Dermis blood vessel endothelial cell (primary cell): ENCODE results near the gene NELFCD. TPM values are rescaled to one million over a fixed set of nuclear protein-coding genes. Genes with fewer than 3 reads are reported as not detected.
"Not testable (repeated sequence)": the region's sequence is repeated elsewhere in the genome, so short reads cannot be mapped to it uniquely, and the experiment has no call there.

Source experiments
- DNase-seq: peaks from one replicate; pipeline ENCODE4 v3.0.0; 2010
- total RNA-seq: library from RNA; depleted of rRNA; stranded (reverse); fragments of >200 nt; gene quantifications from 2 replicates; pipeline ENCODE4 v1.2.3, GENCODE V29; 2014

The NELFCD gene
- total RNA-seq, 1 donor from 2014 or later = 53.4 TPM

GRCh38 chr20:58973866-58974265 is 7.2 kb upstream of the NELFCD start:
- DNase-seq = no peak

GRCh38 chr20:58975353-58975752 is 5.7 kb upstream of the NELFCD start:
- DNase-seq = no peak

GRCh38 chr20:58976061-58976730 is 4.9 kb upstream of the NELFCD start:
- DNase-seq = no peak

- DNase-seq = no peak
Measured at GRCh38 chr20:58978351-58979190, 2.5 kb upstream of the NELFCD start.

GRCh38 chr20:58981628-58982364 is 740 bp downstream of the NELFCD start:
- DNase-seq = peak; percentile 34

- no peak for DNase-seq
Measured at GRCh38 chr20:58982406-58983114, 1.5 kb downstream of the NELFCD start.

GRCh38 chr20:58983115-58983468 is 2.0 kb downstream of the NELFCD start:
- not testable (repeated sequence) for DNase-seq

- DNase-seq = no peak
Measured at GRCh38 chr20:58984691-58985090, 3.6 kb downstream of the NELFCD start.

GRCh38 chr20:58985656-58986055 is 4.6 kb downstream of the NELFCD start:
- DNase-seq = no peak

- no peak for DNase-seq
Measured at GRCh38 chr20:58986286-58986967, 5.4 kb downstream of the NELFCD start.

- no peak for DNase-seq
Measured at GRCh38 chr20:58986968-58987517, 6.0 kb downstream of the NELFCD start.

GRCh38 chr20:58987790-58988564 is 6.9 kb downstream of the NELFCD start:
- no peak for DNase-seq

- no peak for DNase-seq
Measured at GRCh38 chr20:58988565-58988882, 7.5 kb downstream of the NELFCD start.

GRCh38 chr20:58989196-58989595 is 8.1 kb downstream of the NELFCD start:
- no peak for DNase-seq

- no peak for DNase-seq
Measured at GRCh38 chr20:58990651-58991445, 9.8 kb downstream of the NELFCD start.

GRCh38 chr20:58991715-58992114 is 10.7 kb downstream of the NELFCD start:
- DNase-seq = no peak

- no peak for DNase-seq
Measured at GRCh38 chr20:58992911-58993310, 11.9 kb downstream of the NELFCD start.

GRCh38 chr20:58993332-58994248 is 12.5 kb downstream of the NELFCD start:
- DNase-seq = no peak
